ENCODE measurements around the gene SLC25A47.

Gene SLC25A47

DNA sequence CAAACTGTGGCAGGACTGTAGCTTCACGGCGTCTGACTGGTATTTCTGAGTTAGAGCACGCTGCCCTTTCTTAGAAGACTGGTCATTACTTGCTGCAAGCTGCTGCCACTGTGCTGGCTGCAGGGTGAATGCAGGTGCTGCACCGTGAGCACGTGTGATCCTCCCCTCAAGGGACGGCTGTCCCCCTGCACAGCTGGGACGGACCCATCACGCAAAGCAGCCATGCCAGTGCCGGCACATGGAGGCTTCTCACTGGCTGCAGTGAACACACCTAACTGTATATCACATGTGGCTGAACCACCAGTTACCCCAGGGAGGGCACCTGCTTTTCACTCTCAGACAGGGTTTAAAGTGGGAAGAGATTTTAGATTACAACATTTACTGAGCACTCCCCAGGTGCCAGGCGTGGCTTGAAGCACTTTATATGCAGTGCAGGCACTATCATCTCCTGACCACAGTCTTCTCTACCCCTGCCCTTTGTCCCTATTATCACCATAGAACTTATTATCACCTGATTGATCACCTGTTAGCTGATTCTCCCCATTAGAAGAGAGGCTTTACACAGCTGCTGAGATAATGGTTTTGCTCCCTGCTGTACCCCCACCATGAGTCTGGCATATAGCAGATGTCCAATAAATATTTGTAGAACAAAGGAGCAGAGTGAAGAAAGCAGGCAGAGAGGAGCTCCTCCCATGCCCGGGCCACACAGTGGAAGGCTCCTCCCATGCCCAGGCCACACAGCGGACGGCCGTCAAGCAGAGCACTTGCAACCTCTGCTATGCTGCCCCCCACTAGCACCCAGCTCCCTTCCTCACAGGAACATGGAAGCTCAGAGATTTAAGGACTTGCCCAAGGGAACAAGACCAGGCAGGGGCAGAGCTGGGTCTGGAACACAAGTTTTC, 25.9 kb downstream of the SLC25A47 start:
- DNase-seq (ENCODE audit: low spot score), result no peak

DNA sequence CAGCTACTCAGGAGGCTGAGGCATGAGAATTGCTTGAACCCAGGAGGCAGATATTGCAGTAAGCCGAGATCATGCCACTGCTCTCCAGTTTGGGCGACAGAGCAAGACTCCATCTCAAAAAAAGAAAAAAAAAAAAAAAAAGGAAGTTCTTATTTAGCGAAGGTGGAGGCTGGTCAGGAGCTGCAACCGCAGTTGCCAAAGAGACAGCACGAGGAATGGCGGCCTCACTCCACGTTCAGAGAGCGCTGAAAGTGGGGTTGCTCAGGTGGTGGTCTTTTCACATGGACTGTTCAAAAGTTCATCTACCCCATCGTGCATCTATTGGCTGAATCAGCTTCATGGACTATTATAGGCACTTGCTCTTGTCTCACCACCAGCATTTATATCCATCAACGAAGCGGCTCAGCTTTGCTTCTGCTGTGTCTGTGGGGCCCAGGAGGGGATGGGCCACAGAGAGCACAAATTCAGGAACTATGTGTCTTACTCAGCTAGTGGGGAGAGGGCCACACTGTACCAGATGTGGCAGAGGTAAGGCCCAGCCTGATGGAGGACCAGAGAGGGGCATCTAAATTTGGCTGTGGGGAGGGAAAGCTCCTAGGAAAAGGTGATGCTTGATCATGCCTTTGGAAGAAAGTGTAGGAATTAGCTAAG, 27.3 kb downstream of the SLC25A47 start:
- DNase-seq (ENCODE audit: low spot score), result peak; percentile 28

DNA sequence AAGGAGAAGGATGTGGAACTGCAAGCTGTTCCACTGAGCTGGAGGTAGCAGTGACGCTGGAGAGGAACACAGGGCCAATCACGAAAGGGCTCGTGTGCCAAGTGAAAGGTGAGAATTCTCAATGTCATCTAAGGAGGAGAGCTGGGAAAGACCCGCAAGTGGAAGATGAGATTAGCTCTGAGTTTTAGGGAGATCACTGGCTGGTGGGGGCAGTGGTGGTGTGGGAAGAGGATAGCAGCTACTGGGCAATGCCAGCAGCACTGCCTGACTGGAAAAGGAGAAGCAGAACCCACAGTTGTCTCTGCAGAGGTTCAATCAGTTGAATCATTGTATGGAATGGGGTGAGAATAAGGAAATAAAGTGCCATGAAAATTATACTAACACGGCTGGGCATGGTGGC, 27.8 kb downstream of the SLC25A47 start:
- no peak for DNase-seq (ENCODE audit: low spot score)

DNA sequence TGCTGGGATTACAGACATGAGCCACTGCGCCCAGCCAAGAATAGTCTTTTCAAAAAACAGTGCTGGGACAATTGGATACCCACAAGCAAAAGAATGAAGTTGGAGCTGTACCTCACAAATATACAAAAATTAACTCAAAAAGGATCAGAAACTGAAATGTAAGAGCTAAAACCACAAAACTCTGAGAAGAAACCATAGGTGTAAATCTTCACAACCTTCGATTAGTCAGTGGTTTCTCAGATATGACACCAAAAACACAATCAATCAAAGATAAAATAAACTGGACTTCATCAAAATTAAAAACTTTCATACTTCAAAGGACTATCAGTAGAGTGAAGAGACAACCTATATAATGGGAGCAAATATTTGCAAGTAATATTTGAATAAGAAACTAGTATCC, 35.3 kb downstream of the SLC25A47 start:
- DNase-seq (ENCODE audit: low spot score), result no peak

DNA sequence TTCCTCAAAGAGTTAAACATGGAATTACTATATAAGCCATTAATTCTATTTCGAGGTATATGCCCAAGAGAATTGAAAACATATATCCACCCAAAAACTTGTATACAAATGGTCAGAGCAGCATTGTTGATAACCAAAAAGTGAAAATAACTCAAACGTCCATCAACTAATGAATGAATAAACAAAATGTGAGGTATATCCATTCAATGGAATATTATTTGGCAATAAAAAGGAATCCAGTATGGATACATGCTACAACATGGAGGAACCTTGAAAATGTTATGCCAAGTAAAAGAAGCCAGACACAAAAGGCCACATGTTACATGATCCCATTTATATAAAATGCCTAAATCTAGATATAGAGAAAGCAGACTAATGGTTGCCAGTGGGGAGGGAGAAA, 36.0 kb downstream of the SLC25A47 start:
- no peak for DNase-seq (ENCODE audit: low spot score)

- no peak for DNase-seq (ENCODE audit: low spot score)
These were observed 36.7 kb downstream of the SLC25A47 start for GRCh38 chr14:100359881-100360280.

GRCh38 chr14:100361626-100362025, 38.5 kb downstream of the SLC25A47 start:
- no peak for DNase-seq (ENCODE audit: low spot score)

- no peak for DNase-seq (ENCODE audit: low spot score)
These were observed 39.3 kb downstream of the SLC25A47 start for GRCh38 chr14:100362311-100362927.

DNA sequence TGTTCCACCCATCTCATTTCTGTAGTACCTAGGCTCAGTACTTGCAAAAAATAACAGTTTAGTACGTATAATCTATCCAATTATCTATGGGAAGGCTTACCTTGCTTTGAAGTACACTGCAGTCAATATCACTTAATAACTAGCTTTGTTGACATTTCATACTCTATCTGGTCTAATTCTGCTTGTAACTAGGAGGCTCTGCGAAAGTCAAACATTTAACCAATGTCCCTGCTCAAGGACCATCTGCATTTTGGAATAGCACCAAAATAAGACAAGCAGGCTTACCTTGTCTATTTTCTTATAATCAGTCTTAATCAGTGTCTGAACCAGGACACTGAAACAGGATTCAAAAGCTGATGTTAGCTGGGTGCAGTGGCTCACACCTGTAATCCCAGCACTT, 39.9 kb downstream of the SLC25A47 start:
- DNase-seq (ENCODE audit: low spot score), result no peak

- DNase-seq (ENCODE audit: low spot score), result no peak
These were observed 41.3 kb downstream of the SLC25A47 start for GRCh38 chr14:100364403-100364802.

- DNase-seq (ENCODE audit: low spot score), result no peak
These were observed 42.6 kb downstream of the SLC25A47 start for GRCh38 chr14:100365741-100366140.

DNA sequence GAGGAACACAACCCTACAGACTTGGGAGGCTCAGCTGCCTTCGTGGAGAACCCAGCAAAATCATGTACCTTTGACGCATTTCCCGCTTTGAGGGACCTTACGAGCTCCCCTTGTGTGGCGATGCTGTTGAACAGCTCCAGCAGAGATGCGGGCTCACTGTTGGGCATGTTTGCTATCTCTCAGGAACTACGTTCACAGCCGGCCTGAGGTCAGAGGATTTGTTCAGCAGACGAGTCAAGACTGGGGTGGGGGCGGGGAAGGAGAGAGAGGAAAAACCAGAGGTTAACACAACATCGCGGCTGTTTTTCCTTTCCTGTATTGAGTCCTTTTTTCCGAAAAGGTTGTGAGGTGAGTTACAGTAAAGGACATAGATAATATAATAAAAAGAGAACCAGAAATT, 45.9 kb downstream of the SLC25A47 start:
- no peak for DNase-seq (ENCODE audit: low spot score)

DNA sequence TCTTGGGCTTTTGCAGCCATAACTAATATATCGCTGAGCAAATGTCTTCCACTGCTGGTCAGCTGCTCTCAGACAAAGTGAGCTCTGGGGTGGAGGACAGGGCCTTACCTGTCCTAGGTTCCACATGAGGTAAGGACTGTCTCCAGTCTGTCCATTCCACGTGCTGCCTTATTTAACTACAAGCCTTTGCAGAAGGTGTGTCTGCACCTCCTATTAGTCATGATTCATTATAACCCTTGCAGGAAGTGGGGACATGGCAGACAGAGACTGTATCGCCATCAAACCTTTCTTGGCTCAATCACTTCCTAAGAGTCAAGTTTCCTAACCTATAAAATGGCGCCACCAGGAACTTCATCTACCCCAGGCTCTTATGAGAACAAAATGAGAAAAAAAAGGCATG, 46.9 kb downstream of the SLC25A47 start:
- no peak for DNase-seq (ENCODE audit: low spot score)

DNA sequence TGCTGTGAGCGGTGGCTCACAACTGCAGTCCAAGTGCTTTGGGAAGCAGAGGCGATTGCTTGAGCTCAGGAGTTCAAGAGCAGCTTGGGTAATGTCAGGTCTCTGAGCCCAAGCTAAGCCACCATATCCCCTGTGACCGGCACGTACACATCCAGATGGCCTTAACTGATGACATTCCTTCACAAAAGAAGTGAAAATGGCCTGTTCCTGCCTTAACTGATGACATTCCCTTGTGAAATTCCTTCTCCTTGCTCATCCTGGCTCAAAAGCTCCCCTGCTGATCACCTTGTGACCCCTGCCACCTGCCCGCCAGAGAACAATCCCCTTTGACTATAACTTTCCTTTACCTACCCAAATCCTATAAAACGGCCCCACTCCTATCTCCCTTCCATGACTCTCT, 48.6 kb downstream of the SLC25A47 start:
- DNase-seq (ENCODE audit: low spot score), result no peak

- DNase-seq (ENCODE audit: low spot score), result no peak
These were observed 49.4 kb downstream of the SLC25A47 start for GRCh38 chr14:100372357-100373048.

DNA sequence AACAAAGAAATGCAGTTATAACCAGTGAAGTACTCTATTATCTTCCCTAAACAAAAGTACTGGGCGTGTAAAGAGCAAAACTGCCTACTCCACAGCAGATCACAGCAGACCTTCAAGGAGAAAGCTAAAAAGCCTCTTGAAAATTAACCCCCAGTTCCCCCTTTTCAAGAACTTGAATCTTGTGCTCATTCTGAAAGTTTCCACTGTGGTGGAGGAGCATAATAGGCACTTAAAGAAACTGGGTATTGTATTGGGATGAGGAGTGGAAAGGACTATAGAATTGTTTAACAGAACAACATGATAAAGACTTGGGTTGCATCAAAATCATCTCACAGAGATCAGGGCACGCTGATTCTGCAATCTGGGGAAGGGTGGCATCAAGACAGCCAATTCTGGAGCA, 51.1 kb downstream of the SLC25A47 start:
- no peak for DNase-seq (ENCODE audit: low spot score)

DNA sequence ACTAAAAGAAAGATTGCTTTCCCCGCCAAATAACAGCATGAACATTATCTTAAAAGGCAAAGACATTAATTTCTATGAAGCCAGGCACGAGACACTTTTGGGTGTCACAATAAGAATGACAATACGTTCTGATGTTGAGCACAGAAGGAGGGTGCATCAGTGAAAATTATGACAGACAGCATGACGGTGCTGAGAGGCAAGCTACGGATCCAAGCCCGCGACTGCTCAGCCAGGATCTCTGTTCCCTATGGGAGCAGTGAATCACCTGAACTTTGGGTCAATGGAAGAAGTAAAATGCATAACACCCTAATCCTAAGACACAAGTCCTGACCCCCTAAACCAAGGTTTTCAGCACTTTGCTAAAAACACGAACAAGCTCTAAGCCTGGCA, 51.7 kb downstream of the SLC25A47 start:
- no peak for DNase-seq (ENCODE audit: low spot score)

GRCh38 chr14:100375266-100375962, 52.3 kb downstream of the SLC25A47 start:
- DNase-seq (ENCODE audit: low spot score), result peak; percentile 55

GRCh38 chr14:100375963-100376735, 53.0 kb downstream of the SLC25A47 start, which contains the start of gene WDR25:
WDR25 (plus strand) TSS chr14:100376485.
- DNase-seq (ENCODE audit: low spot score), result peak; percentile 90

DNA sequence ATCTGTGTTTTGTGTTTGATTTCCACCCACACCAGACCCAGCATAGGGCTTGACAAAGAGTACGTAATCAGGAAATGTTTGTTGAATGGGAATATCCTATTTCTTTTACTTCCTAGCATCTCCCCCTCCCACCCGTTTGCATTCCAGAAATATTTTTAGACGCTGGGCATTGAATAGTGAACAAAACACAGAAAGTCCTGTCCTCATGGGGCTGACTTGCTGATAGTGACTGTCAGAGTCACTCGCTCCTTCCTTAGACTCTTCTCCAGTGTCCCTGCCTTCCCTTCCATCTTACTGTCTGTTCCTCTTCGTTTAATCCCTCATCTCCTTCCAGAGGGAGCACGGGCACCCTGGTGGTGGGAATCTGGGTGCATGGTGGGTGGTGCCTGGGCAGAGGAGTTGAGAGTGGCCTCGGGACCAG, 53.6 kb downstream of the SLC25A47 start:
- no peak for DNase-seq (ENCODE audit: low spot score)

All from pons (tissue), 1 donor.